ENCODE measurements around the gene PARD3. TPM values are rescaled to one million over a fixed set of nuclear protein-coding genes. Genes with fewer than 3 reads are reported as not detected.

PARD3 gene
- total and polyA plus RNA-seq, 2 experiments from 2014 or later, result 47.2 to 59.7 TPM

- WGBS (ENCODE audit: low lambda C conversion rate, missing lambda C conversion rate), result 46% methylated on average over 4 of the region's 4 CpGs
- DNase-seq (ENCODE audit: low spot score), result no peak
Observed at GRCh38 chr10:34320265-34320664, 494.8 kb downstream of the PARD3 start.

GRCh38 chr10:34319197-34319846 lies 495.8 kb downstream of the PARD3 start:
- H4K20me1 ChIP-seq (ENCODE audit: insufficient read depth, poor library complexity, severe bottlenecking), result no peaks in the 10 kb centered on the region
- peak overlapping the region; percentile 76 for H3K27ac ChIP-seq
- no peak overlapping the region for H2AFZ ChIP-seq
- H3K9me3 ChIP-seq (ENCODE audit: low read depth), result no peaks in the 10 kb centered on the region
- DNase-seq (ENCODE audit: low spot score), result peak; percentile 81
- H3K27me3 ChIP-seq, result no peaks in the 10 kb centered on the region
- no peaks in the 10 kb centered on the region for H3K9me2 ChIP-seq (replicated peaks; ENCODE audit: insufficient read depth)
- TF ChIP-seq CTCF (IDR thresholded peaks at IDR 0.05; ENCODE audit: poor library complexity) (no peak), EZH2phosphoT487 (IDR thresholded peaks at IDR 0.05; ENCODE audit: low read depth, severe bottlenecking, unreplicated experiment) (no peak), EZH2 (IDR thresholded peaks at IDR 0.05; ENCODE audit: borderline replicate concordance) (no peak)
- H3K4me1 ChIP-seq (ENCODE audit: insufficient read depth), result peaks cover 25% of the 10 kb centered on the region
- WGBS (ENCODE audit: low lambda C conversion rate, missing lambda C conversion rate), result 60% methylated on average over 6 of the region's 6 CpGs
- H3K4me3 ChIP-seq, result no peak overlapping the region
- H3K79me2 ChIP-seq, result no peaks in the 10 kb centered on the region
- peak overlapping the region; percentile 16 for H3K4me2 ChIP-seq
- no peaks in the 10 kb centered on the region for H3K36me3 ChIP-seq (replicated peaks; ENCODE audit: insufficient read depth, low read depth)

More at GRCh38 chr10:34320265-34320664, 494.8 kb downstream of the PARD3 start:
- Histone ChIP-seq H3K4me3 (no peak overlapping the region), H3K36me3 (replicated peaks; ENCODE audit: insufficient read depth, low read depth) (no peaks in the 10 kb centered on the region), H3K27me3 (no peaks in the 10 kb centered on the region), H3K27ac (peak overlapping the region; percentile 38), H2AFZ (no peak overlapping the region), H3K79me2 (no peaks in the 10 kb centered on the region), H3K9me3 (ENCODE audit: low read depth) (no peaks in the 10 kb centered on the region), H3K9me2 (replicated peaks; ENCODE audit: insufficient read depth) (no peaks in the 10 kb centered on the region), H3K4me1 (ENCODE audit: insufficient read depth) (peaks cover 25% of the 10 kb centered on the region), H3K4me2 (peak overlapping the region; percentile 22), H4K20me1 (ENCODE audit: insufficient read depth, poor library complexity, severe bottlenecking) (no peaks in the 10 kb centered on the region)
- TF ChIP-seq EZH2phosphoT487 (IDR thresholded peaks at IDR 0.05; ENCODE audit: low read depth, severe bottlenecking, unreplicated experiment) (no peak), CTCF (IDR thresholded peaks at IDR 0.05; ENCODE audit: poor library complexity) (no peak), EZH2 (IDR thresholded peaks at IDR 0.05; ENCODE audit: borderline replicate concordance) (no peak)

GRCh38 chr10:34316154-34316553 lies 498.9 kb downstream of the PARD3 start:
- H3K4me3 ChIP-seq, result no peak overlapping the region
- H3K9me2 ChIP-seq (replicated peaks; ENCODE audit: insufficient read depth), result no peaks in the 10 kb centered on the region
- no peaks in the 10 kb centered on the region for H3K27me3 ChIP-seq
- no peak overlapping the region for H3K4me2 ChIP-seq
- no peaks in the 10 kb centered on the region for H3K79me2 ChIP-seq
- DNase-seq (ENCODE audit: low spot score), result no peak
- H3K9me3 ChIP-seq (ENCODE audit: low read depth), result no peaks in the 10 kb centered on the region
- H4K20me1 ChIP-seq (ENCODE audit: insufficient read depth, poor library complexity, severe bottlenecking), result no peaks in the 10 kb centered on the region
- WGBS (ENCODE audit: low lambda C conversion rate, missing lambda C conversion rate), result 87% methylated on average over 2 of the region's 2 CpGs
- H3K4me1 ChIP-seq (ENCODE audit: insufficient read depth), result peaks cover 16% of the 10 kb centered on the region
- TF ChIP-seq CTCF (IDR thresholded peaks at IDR 0.05; ENCODE audit: poor library complexity) (no peak), EZH2 (IDR thresholded peaks at IDR 0.05; ENCODE audit: borderline replicate concordance) (no peak), EZH2phosphoT487 (IDR thresholded peaks at IDR 0.05; ENCODE audit: low read depth, severe bottlenecking, unreplicated experiment) (no peak)
- no peaks in the 10 kb centered on the region for H3K36me3 ChIP-seq (replicated peaks; ENCODE audit: insufficient read depth, low read depth)
- no peak overlapping the region for H2AFZ ChIP-seq
- no peak overlapping the region for H3K27ac ChIP-seq
